Immature natural killer cell (primary cell): ENCODE data around the gene PALLD. TPM values are rescaled to one million over a fixed set of nuclear protein-coding genes. Genes with fewer than 3 reads are reported as not detected.

Source experiments
- DNase-seq, 3 donors: peaks; one replicate each; pipeline ENCODE4 v3.0.0; 2022; ENCODE audit warnings: mixed read lengths in 1 of 3
- H3K27ac Mint-ChIP-seq, 6 donors: one replicate each; pipeline ENCODE4 v1.8.0; 2020; ENCODE audit warnings: mixed read lengths in 6 of 6, mild to moderate bottlenecking in 5 of 6, inconsistent platforms in 4 of 6, moderate library complexity in 3 of 6
- H3K27me3 Mint-ChIP-seq, 3 donors: one replicate each; pipeline ENCODE4 v1.8.0; 2020 to 2021; ENCODE audit warnings: low read depth in 3 of 3, mild to moderate bottlenecking in 3 of 3, mixed read lengths in 3 of 3, moderate library complexity in 3 of 3, inconsistent platforms in 1 of 3
- H3K36me3 Mint-ChIP-seq, 3 donors: one replicate each; pipeline ENCODE4 v1.8.0; 2020; ENCODE audit warnings: mixed read lengths in 3 of 3, inconsistent platforms in 2 of 3, mild to moderate bottlenecking in 2 of 3
- H3K4me1 Mint-ChIP-seq, 2 donors: one replicate each; pipeline ENCODE4 v1.8.0; 2020; ENCODE audit warnings: inconsistent platforms in 2 of 2, mild to moderate bottlenecking in 2 of 2, mixed read lengths in 2 of 2, moderate library complexity in 1 of 2
- H3K4me3 Mint-ChIP-seq, 5 donors: one replicate each; pipeline ENCODE4 v1.8.0; 2020; ENCODE audit warnings: mild to moderate bottlenecking in 5 of 5, mixed read lengths in 5 of 5, inconsistent platforms in 3 of 5, moderate library complexity in 3 of 5
- H3K9me3 Mint-ChIP-seq, 6 donors: one replicate each; pipeline ENCODE4 v1.8.0; 2020; ENCODE audit warnings: mild to moderate bottlenecking in 6 of 6, mixed read lengths in 6 of 6, inconsistent platforms in 4 of 6, moderate library complexity in 3 of 6
- polyA plus RNA-seq, 3 donors: library from polyadenylated mRNA; unstranded; fragments of 300-500 nt; fragmentation: Illumina TruSeq; gene quantifications; one replicate each; pipeline ENCODE4 v1.2.3, GENCODE V29; 2021

PALLD gene
- polyA plus RNA-seq, 3 donors from 2014 or later: 7.4 to 20.8 (median 15.8) TPM

DNA sequence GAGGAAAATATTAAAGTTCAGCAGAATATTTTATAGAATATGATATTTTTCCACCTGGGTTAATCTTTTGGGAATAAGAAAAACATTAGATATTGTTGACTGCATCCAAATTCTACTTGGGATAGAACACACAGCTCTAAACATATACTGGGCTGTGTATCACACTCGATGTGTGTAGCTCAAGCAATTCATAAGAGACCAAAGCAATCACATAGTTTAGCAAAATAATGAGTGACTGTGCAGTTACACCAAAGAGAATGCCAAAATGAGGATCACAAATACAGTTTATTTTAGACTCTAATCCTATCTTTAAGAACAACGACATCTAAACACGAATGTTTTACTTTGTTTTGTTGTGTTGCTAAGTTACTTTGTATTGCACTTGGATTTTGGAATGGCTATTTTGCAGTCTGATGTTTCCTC is 412.0 kb downstream of the PALLD start:
- Mint-ChIP-seq H3K27me3 (peaks cover 0 to 1% (median 0%) of the 10 kb centered on the region in 3 donors), H3K9me3 (no peaks in the 10 kb centered on the region), H3K4me3 (peak overlapping the region in 1 of 5 donors; percentile 7), H3K4me1 (peaks cover 22 to 34% of the 10 kb centered on the region in 2 donors), H3K27ac (peak overlapping the region; percentile 69 to 93 (median 90)), H3K36me3 (peaks cover 7 to 34% (median 24%) of the 10 kb centered on the region in 3 donors)
- DNase-seq: no peak

GRCh38 chr4:168914095-168914494 is 417.2 kb downstream of the PALLD start:
- Mint-ChIP-seq H3K9me3 (no peaks in the 10 kb centered on the region), H3K36me3 (peaks cover 8 to 42% (median 14%) of the 10 kb centered on the region in 3 donors), H3K27me3 (no peaks in the 10 kb centered on the region), H3K4me3 (no peak overlapping the region), H3K27ac (no peak overlapping the region), H3K4me1 (peaks cover 1 to 7% of the 10 kb centered on the region in 2 donors)
- DNase-seq: no peak

- H3K27ac Mint-ChIP-seq: no peak overlapping the region
Observed at GRCh38 chr4:168917138-168917779, 420.4 kb downstream of the PALLD start.

GRCh38 chr4:168919706-168920324 is 423.0 kb downstream of the PALLD start:
- Mint-ChIP-seq H3K27ac (peak overlapping the region in 2 of 6 donors; percentile 18 to 44), H3K4me3 (no peak overlapping the region), H3K36me3 (peaks cover 8 to 25% (median 13%) of the 10 kb centered on the region in 3 donors), H3K9me3 (no peaks in the 10 kb centered on the region), H3K4me1 (peaks cover 3 to 12% of the 10 kb centered on the region in 2 donors), H3K27me3 (peaks cover 0 to 2% (median 0%) of the 10 kb centered on the region in 3 donors)
- DNase-seq: no peak

More at GRCh38 chr4:168917138-168917779, 420.4 kb downstream of the PALLD start:
- Mint-ChIP-seq H3K36me3 (peaks cover 4 to 25% (median 4%) of the 10 kb centered on the region in 3 donors), H3K27me3 (peaks cover 0 to 2% (median 0%) of the 10 kb centered on the region in 3 donors), H3K9me3 (no peaks in the 10 kb centered on the region), H3K4me1 (peaks cover 1 to 6% of the 10 kb centered on the region in 2 donors), H3K4me3 (no peak overlapping the region)
- peak; percentile 11 to 36 (median 25) for DNase-seq

- no peaks in the 10 kb centered on the region for H3K9me3 Mint-ChIP-seq
- no peak for DNase-seq
- H3K27ac Mint-ChIP-seq: peak overlapping the region in 2 of 6 donors; percentile 43 to 44
- H3K4me1 Mint-ChIP-seq: peaks cover 3 to 12% of the 10 kb centered on the region in 2 donors
- no peak overlapping the region for H3K4me3 Mint-ChIP-seq
- H3K27me3 Mint-ChIP-seq: peaks cover 0 to 2% (median 0%) of the 10 kb centered on the region in 3 donors
- peaks cover 14 to 28% (median 20%) of the 10 kb centered on the region in 3 donors for H3K36me3 Mint-ChIP-seq
Observed at GRCh38 chr4:168920441-168921065, 423.7 kb downstream of the PALLD start.

- Mint-ChIP-seq H3K4me1 (peaks cover 1 to 6% of the 10 kb centered on the region in 2 donors), H3K4me3 (no peak overlapping the region), H3K9me3 (no peaks in the 10 kb centered on the region), H3K36me3 (peaks cover 18 to 30% (median 29%) of the 10 kb centered on the region in 3 donors), H3K27ac (peak overlapping the region in 2 of 6 donors; percentile 33 to 67), H3K27me3 (peaks cover 0 to 2% (median 0%) of the 10 kb centered on the region in 3 donors)
- peak; percentile 28 to 51 (median 49) for DNase-seq
Observed at GRCh38 chr4:168923526-168924194, 426.8 kb downstream of the PALLD start.

DNA sequence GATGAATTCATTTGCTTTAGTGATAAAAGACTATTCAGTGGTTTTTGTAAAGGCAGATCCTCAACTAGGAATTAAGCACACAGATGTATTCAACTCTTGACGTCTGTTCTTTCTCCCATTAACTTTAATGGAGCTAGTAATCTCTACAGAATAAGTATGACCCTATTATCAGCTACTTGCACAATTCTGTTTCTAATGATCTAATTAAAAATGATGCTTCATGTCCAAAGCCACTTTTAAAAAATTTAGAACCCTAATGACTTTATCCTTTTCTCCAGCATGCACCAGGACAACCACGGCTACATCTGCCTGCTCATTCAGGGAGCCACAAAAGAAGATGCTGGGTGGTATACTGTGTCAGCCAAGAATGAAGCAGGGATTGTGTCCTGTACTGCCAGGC is 427.8 kb downstream of the PALLD start:
- DNase-seq: no peak
- Mint-ChIP-seq H3K27ac (peak overlapping the region in 1 of 6 donors; percentile 1), H3K27me3 (peaks cover 0 to 2% (median 0%) of the 10 kb centered on the region in 3 donors), H3K36me3 (peaks cover 18 to 39% (median 32%) of the 10 kb centered on the region in 3 donors), H3K4me3 (no peak overlapping the region), H3K4me1 (peaks cover 1 to 6% of the 10 kb centered on the region in 2 donors), H3K9me3 (no peaks in the 10 kb centered on the region)

- H3K36me3 Mint-ChIP-seq: peaks cover 23 to 44% (median 38%) of the 10 kb centered on the region in 3 donors
- H3K4me1 Mint-ChIP-seq: peaks cover 1 to 6% of the 10 kb centered on the region in 2 donors
- H3K4me3 Mint-ChIP-seq: no peak overlapping the region
- H3K9me3 Mint-ChIP-seq: peaks cover 0 to 2% (median 0%) of the 10 kb centered on the region in 6 donors
- H3K27me3 Mint-ChIP-seq: peaks cover 0 to 2% (median 0%) of the 10 kb centered on the region in 3 donors
- no peak for DNase-seq
- no peak overlapping the region for H3K27ac Mint-ChIP-seq
Observed at GRCh38 chr4:168925789-168926490, 429.1 kb downstream of the PALLD start.

- H3K27me3 Mint-ChIP-seq: no peaks in the 10 kb centered on the region
- peaks cover 37 to 53% (median 48%) of the 10 kb centered on the region in 3 donors for H3K36me3 Mint-ChIP-seq
- H3K9me3 Mint-ChIP-seq: peaks cover 7 to 22% (median 17%) of the 10 kb centered on the region in 6 donors
- peak overlapping the region in 1 of 6 donors; percentile 19 for H3K27ac Mint-ChIP-seq
- no peak for DNase-seq
- H3K4me3 Mint-ChIP-seq: no peak overlapping the region
- H3K4me1 Mint-ChIP-seq: peaks cover 3 to 13% of the 10 kb centered on the region in 2 donors
Observed at GRCh38 chr4:168928346-168928745, 431.5 kb downstream of the PALLD start.

- DNase-seq: no peak
- H3K9me3 Mint-ChIP-seq: peaks cover 7 to 22% (median 18%) of the 10 kb centered on the region in 6 donors
- peak overlapping the region in 1 of 6 donors; percentile 12 for H3K27ac Mint-ChIP-seq
- H3K4me3 Mint-ChIP-seq: no peak overlapping the region
- H3K4me1 Mint-ChIP-seq: peaks cover 2 to 9% of the 10 kb centered on the region in 2 donors
- peaks cover 37 to 56% (median 45%) of the 10 kb centered on the region in 3 donors for H3K36me3 Mint-ChIP-seq
- no peaks in the 10 kb centered on the region for H3K27me3 Mint-ChIP-seq
Observed at GRCh38 chr4:168928875-168929274, 432.0 kb downstream of the PALLD start.

DNA sequence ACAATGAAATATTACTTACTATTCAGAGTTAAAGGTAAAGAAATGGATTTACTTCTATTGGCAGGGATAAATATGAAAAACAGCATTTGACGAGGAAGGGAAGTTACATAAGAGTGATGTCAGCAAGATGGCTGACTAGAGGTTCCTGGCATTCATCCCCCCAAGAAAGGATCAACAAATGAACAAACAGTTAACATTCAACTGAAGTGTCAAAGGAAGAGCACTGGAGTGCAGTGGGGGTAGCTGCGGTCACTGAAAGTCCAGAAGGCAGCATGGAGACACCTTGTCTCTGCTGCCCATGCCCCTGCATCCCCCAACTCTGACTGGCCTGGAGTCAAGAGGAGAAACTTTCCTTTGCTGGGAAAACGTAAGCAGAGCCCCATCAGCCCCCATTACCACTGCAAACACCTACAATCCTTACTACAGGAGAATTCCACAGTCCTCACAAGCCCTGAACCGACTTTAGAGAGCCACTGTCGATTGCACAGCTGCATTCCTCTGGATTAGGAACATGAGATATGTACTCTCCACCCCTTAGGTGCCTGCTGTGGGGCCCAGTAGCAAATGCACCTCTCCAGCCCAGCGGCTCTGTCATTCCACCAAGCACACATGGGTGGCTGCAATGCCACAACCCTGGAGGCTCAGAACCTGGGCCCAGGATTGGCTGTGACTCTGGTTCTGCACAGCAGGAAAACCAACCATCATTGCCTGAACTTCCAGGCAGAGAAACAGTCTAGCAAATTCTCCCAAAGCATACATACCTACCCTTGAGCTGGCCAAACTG is 433.8 kb downstream of the PALLD start:
- DNase-seq: no peak
- no peak overlapping the region for H3K4me3 Mint-ChIP-seq
- H3K9me3 Mint-ChIP-seq: peaks cover 10 to 27% (median 18%) of the 10 kb centered on the region in 6 donors
- H3K27ac Mint-ChIP-seq: no peak overlapping the region
- H3K27me3 Mint-ChIP-seq: no peaks in the 10 kb centered on the region
- H3K4me1 Mint-ChIP-seq: peaks cover 2 to 7% of the 10 kb centered on the region in 2 donors
- peaks cover 27 to 49% (median 38%) of the 10 kb centered on the region in 3 donors for H3K36me3 Mint-ChIP-seq

DNA sequence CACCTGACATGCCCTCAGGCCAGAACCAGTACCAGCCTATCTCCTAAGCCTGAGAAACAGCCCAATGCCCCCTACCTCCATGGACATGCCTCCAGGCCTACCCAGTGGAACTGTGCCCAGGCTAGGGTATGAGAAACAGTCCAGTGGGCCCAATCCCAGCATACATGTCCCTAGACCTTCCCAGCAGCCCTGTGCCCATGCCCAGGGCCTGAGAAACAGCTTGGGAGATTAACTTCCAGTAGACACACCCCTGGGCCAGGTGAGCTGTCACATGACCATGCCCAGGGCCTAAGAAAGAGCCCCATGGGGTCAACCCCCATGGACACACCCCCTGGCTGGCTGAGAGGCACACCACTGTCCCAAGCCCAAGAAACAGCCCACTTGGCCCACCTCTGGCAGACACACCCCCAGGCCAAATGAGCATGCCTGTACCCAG is 434.4 kb downstream of the PALLD start:
- H3K27ac Mint-ChIP-seq: no peak overlapping the region

More for the DNA sequence above, 434.4 kb downstream of the PALLD start:
- peaks cover 2 to 7% of the 10 kb centered on the region in 2 donors for H3K4me1 Mint-ChIP-seq
- no peak overlapping the region for H3K4me3 Mint-ChIP-seq
- peaks cover 27 to 49% (median 38%) of the 10 kb centered on the region in 3 donors for H3K36me3 Mint-ChIP-seq
- no peaks in the 10 kb centered on the region for H3K27me3 Mint-ChIP-seq
- no peak for DNase-seq
- H3K9me3 Mint-ChIP-seq: peaks cover 10 to 27% (median 18%) of the 10 kb centered on the region in 6 donors
